HCT116 (cell line): Measurements from ENCODE around the gene VMAC.

Source experiments
- CEBPB ChIP-seq: IDR thresholded peaks from 2 replicates; pipeline ENCODE4 v1.6.1; 2012; ENCODE audit warnings: low read depth
- CTCF ChIP-seq, 3 experiments: fragments of 200-600 bp in 1 of 3; sonication (generic) in 1 of 3; IDR thresholded peaks in 2 of 3; conservative IDR thresholded peaks in 1 of 3; 2 replicates each; pipeline ENCODE4 v1.5.1; 2012 to 2017; ENCODE audit warnings: low read depth in 2 of 3, low read length in 2 of 3, antibody characterized with exemption in 1 of 3, borderline replicate concordance in 1 of 3, control low read depth in 1 of 3, mild to moderate bottlenecking in 1 of 3, mixed read lengths in 1 of 3, mixed run types in 1 of 3, moderate library complexity in 1 of 3; ENCODE audit not compliant: insufficient read depth in 1 of 3
- EZH2phosphoT487 ChIP-seq: fragments of 200-600 bp; IDR thresholded peaks from 2 replicates; pipeline ENCODE4 v1.6.1; 2018; ENCODE audit warnings: antibody characterized with exemption, borderline replicate concordance
- SIN3A ChIP-seq: IDR thresholded peaks from 2 replicates; pipeline ENCODE4 v1.6.1; 2012; ENCODE audit warnings: low read depth
- ZNF274 ChIP-seq: fragments of 200-500 bp; sonication (Bioruptor generic); IDR thresholded peaks from 2 replicates; pipeline ENCODE4 v1.6.1; 2014; ENCODE audit warnings: mild to moderate bottlenecking, low read depth, low read length, inconsistent platforms

- no peak for TF ChIP-seq CTCF (IDR thresholded peaks at IDR 0.05 in 2 of 3, conservative IDR thresholded peaks at IDR 0.05 in 1 of 3; ENCODE audit: borderline replicate concordance in 1 of 3, insufficient read depth in 1 of 3, low read depth in 2 of 3, low read length in 2 of 3)
- TF ChIP-seq CEBPB: no peak
- TF ChIP-seq ZNF274: no peak
- no peak for TF ChIP-seq EZH2phosphoT487
- no peak for TF ChIP-seq SIN3A
Observed at GRCh38 chr19:5865772-5866171, 38.9 kb upstream of the VMAC start.
